CD8-positive, alpha-beta memory T cell (primary cell): ENCODE data around the gene EPB41L3. TPM values are rescaled to one million over a fixed set of nuclear protein-coding genes. Genes with fewer than 3 reads are reported as not detected.

Experiments
- CTCF ChIA-PET: fragments of 350-600 bp; sonication (Branson Sonifier 250); formaldehyde crosslinking; loops from one replicate; lab custom pipeline; 2021; ENCODE audit warnings: antibody characterized with exemption; lab: Charles Lee
- POLR2A ChIA-PET: fragments of 350-600 bp; sonication (Branson Sonifier 250); formaldehyde crosslinking; loops from one replicate; lab custom pipeline; 2021; ENCODE audit warnings: antibody characterized with exemption; lab: Charles Lee
- DNase-seq, 5 donors: peaks; one replicate each; pipeline versions ENCODE4 v3.0.0 to v3.0.0-alpha.2; 2020 to 2022; ENCODE audit warnings: mixed read lengths in 1 of 5
- H3K27ac ChIP-seq: one replicate; pipeline ENCODE4 v1.7.0; 2013; ENCODE audit warnings: low read depth, mild to moderate bottlenecking, low read length, moderate library complexity
- H3K27me3 ChIP-seq: 2 replicates; pipeline ENCODE4 v1.7.0; 2013; ENCODE audit warnings: low read length, mild to moderate bottlenecking; ENCODE audit not compliant: insufficient read depth, poor library complexity, severe bottlenecking
- H3K36me3 ChIP-seq: 2 replicates; pipeline ENCODE4 v1.7.0; 2013; ENCODE audit warnings: mild to moderate bottlenecking, low read length, moderate library complexity; ENCODE audit not compliant: insufficient read depth
- H3K4me1 ChIP-seq: 2 replicates; pipeline ENCODE4 v1.7.0; 2013; ENCODE audit warnings: mild to moderate bottlenecking, low read length, moderate library complexity; ENCODE audit not compliant: insufficient read depth
- H3K4me3 ChIP-seq: 2 replicates; pipeline ENCODE4 v1.7.0; 2013; ENCODE audit warnings: mild to moderate bottlenecking, low read length
- H3K9me3 ChIP-seq: 2 replicates; pipeline ENCODE4 v1.7.0; 2013; ENCODE audit warnings: mild to moderate bottlenecking, low read length
- H3K27ac Mint-ChIP-seq, 8 donors: one replicate each; pipeline ENCODE4 v1.8.0; 2020 to 2021; ENCODE audit warnings: mixed read lengths in 8 of 8, mild to moderate bottlenecking in 6 of 8, inconsistent platforms in 3 of 8, moderate library complexity in 3 of 8
- H3K27me3 Mint-ChIP-seq, 2 donors: one replicate each; pipeline ENCODE4 v1.8.0; 2020 to 2021; ENCODE audit warnings: mixed read lengths in 2 of 2, mild to moderate bottlenecking in 1 of 2, moderate library complexity in 1 of 2
- H3K36me3 Mint-ChIP-seq, 3 donors: one replicate each; pipeline ENCODE4 v1.8.0; 2020 to 2021; ENCODE audit warnings: mixed read lengths in 3 of 3, inconsistent platforms in 1 of 3, mild to moderate bottlenecking in 1 of 3
- H3K4me1 Mint-ChIP-seq, 3 donors: one replicate each; pipeline ENCODE4 v1.8.0; 2020 to 2021; ENCODE audit warnings: mixed read lengths in 3 of 3, inconsistent platforms in 1 of 3, mild to moderate bottlenecking in 1 of 3
- H3K4me3 Mint-ChIP-seq, 7 donors: one replicate each; pipeline ENCODE4 v1.8.0; 2020 to 2021; ENCODE audit warnings: mixed read lengths in 7 of 7, mild to moderate bottlenecking in 6 of 7, moderate library complexity in 4 of 7, inconsistent platforms in 2 of 7
- H3K9me3 Mint-ChIP-seq, 5 donors: one replicate each; pipeline ENCODE4 v1.8.0; 2020 to 2022; ENCODE audit warnings: mixed read lengths in 5 of 5, mild to moderate bottlenecking in 3 of 5, moderate library complexity in 2 of 5, inconsistent platforms in 1 of 5
- polyA plus RNA-seq: library from polyadenylated mRNA; unstranded; fragments of 300-500 nt; fragmentation: Illumina TruSeq; gene quantifications from one replicate; pipeline ENCODE4 v1.2.3, GENCODE V29; 2021
- total RNA-seq, 2 experiments: library from RNA; stranded (reverse); gene quantifications; one replicate each; pipeline ENCODE4 v1.2.3, GENCODE V29; 2021

The EPB41L3 gene
- total RNA-seq (1 to 10 TPM; 1.2 to 1.8 TPM), polyA plus RNA-seq (not detected)

- H3K27ac ChIP-seq = no peak within 1 kb of the TSS
- CTCF ChIA-PET = no interaction called here
- H3K36me3 ChIP-seq = no peaks in the 10 kb centered on the region
- POLR2A ChIA-PET = no interaction called here
- H3K4me1 ChIP-seq = no peaks in the 10 kb centered on the region
- no peak for DNase-seq
- H3K4me3 ChIP-seq = no peak within 1 kb of the TSS
- H3K27me3 Mint-ChIP-seq = peaks cover 20 to 50% of the 10 kb centered on the region in 2 donors
- peaks cover 0 to 10% (median 3%) of the 10 kb centered on the region in 3 donors for H3K4me1 Mint-ChIP-seq
- H3K9me3 ChIP-seq = no peaks in the 10 kb centered on the region
- no peak within 1 kb of the TSS for H3K27ac Mint-ChIP-seq
- H3K4me3 Mint-ChIP-seq = peak within 1 kb of the TSS in 3 of 7 donors; percentile 8 to 56 (median 20)
- no peaks in the 10 kb centered on the region for H3K36me3 Mint-ChIP-seq
- H3K9me3 Mint-ChIP-seq = peaks cover 0 to 3% (median 0%) of the 10 kb centered on the region in 5 donors
- no peaks in the 10 kb centered on the region for H3K27me3 ChIP-seq
Observed at GRCh38 chr18:5543773-5544389, at the start of gene EPB41L3. EPB41L3 (minus strand) TSS chr18:5543997; CDS start chr18:5489183, 54,814 bp downstream.

GRCh38 chr18:5588529-5588928 lies 44.7 kb upstream of the EPB41L3 start:
- Histone ChIP-seq H3K9me3 (no peaks in the 10 kb centered on the region), H3K27me3 (no peaks in the 10 kb centered on the region), H3K4me1 (no peaks in the 10 kb centered on the region), H3K36me3 (no peaks in the 10 kb centered on the region), H3K4me3 (no peak overlapping the region), H3K27ac (no peak overlapping the region)
- H3K27ac Mint-ChIP-seq = no peak overlapping the region
- H3K9me3 Mint-ChIP-seq = peaks cover 2 to 15% (median 12%) of the 10 kb centered on the region in 5 donors
- H3K4me3 Mint-ChIP-seq = no peak overlapping the region
- no peaks in the 10 kb centered on the region for H3K4me1 Mint-ChIP-seq
- no peak for DNase-seq
- CTCF ChIA-PET = no interaction called here
- H3K36me3 Mint-ChIP-seq = no peaks in the 10 kb centered on the region
- H3K27me3 Mint-ChIP-seq = peaks cover 0 to 2% of the 10 kb centered on the region in 2 donors
- POLR2A ChIA-PET = no interaction called here

GRCh38 chr18:5585653-5586052 lies 41.9 kb upstream of the EPB41L3 start:
- Histone ChIP-seq H3K4me3 (no peak overlapping the region), H3K27me3 (no peaks in the 10 kb centered on the region), H3K36me3 (no peaks in the 10 kb centered on the region), H3K27ac (no peak overlapping the region), H3K4me1 (no peaks in the 10 kb centered on the region), H3K9me3 (no peaks in the 10 kb centered on the region)
- Mint-ChIP-seq H3K9me3 (peaks cover 0 to 5% (median 2%) of the 10 kb centered on the region in 5 donors), H3K27me3 (peaks cover 0 to 2% of the 10 kb centered on the region in 2 donors), H3K4me3 (no peak overlapping the region), H3K4me1 (no peaks in the 10 kb centered on the region), H3K27ac (no peak overlapping the region), H3K36me3 (no peaks in the 10 kb centered on the region)
- no peak for DNase-seq
- CTCF ChIA-PET = no interaction called here
- POLR2A ChIA-PET = interaction anchor here (0.7 kb wide), 1 partner anchor 9 kb away, joined by 6 read pairs; no protein-coding TSS in a partner anchor

GRCh38 chr18:5584746-5585417 lies 41.1 kb upstream of the EPB41L3 start:
- no peaks in the 10 kb centered on the region for H3K4me1 Mint-ChIP-seq
- no peaks in the 10 kb centered on the region for H3K4me1 ChIP-seq
- no peaks in the 10 kb centered on the region for H3K27me3 ChIP-seq
- no peak for DNase-seq
- H3K27ac ChIP-seq = no peak overlapping the region
- H3K36me3 Mint-ChIP-seq = no peaks in the 10 kb centered on the region
- no peak overlapping the region for H3K4me3 Mint-ChIP-seq
- H3K9me3 ChIP-seq = no peaks in the 10 kb centered on the region
- POLR2A ChIA-PET = no interaction called here
- peaks cover 0 to 4% (median 0%) of the 10 kb centered on the region in 5 donors for H3K9me3 Mint-ChIP-seq
- CTCF ChIA-PET = no interaction called here
- no peaks in the 10 kb centered on the region for H3K36me3 ChIP-seq
- H3K27me3 Mint-ChIP-seq = peaks cover 0 to 2% of the 10 kb centered on the region in 2 donors
- no peak overlapping the region for H3K4me3 ChIP-seq
- no peak overlapping the region for H3K27ac Mint-ChIP-seq

- Mint-ChIP-seq H3K27me3 (peaks cover 0 to 2% of the 10 kb centered on the region in 2 donors), H3K36me3 (no peaks in the 10 kb centered on the region), H3K27ac (no peak overlapping the region), H3K4me1 (no peaks in the 10 kb centered on the region), H3K4me3 (no peak overlapping the region), H3K9me3 (peaks cover 0 to 4% (median 0%) of the 10 kb centered on the region in 5 donors)
- POLR2A ChIA-PET = no interaction called here
- H3K36me3 ChIP-seq = no peaks in the 10 kb centered on the region
- CTCF ChIA-PET = no interaction called here
- no peaks in the 10 kb centered on the region for H3K4me1 ChIP-seq
- no peak for DNase-seq
- H3K27ac ChIP-seq = no peak overlapping the region
- no peak overlapping the region for H3K4me3 ChIP-seq
- no peaks in the 10 kb centered on the region for H3K27me3 ChIP-seq
- H3K9me3 ChIP-seq = no peaks in the 10 kb centered on the region
Observed at GRCh38 chr18:5582849-5583681, 39.3 kb upstream of the EPB41L3 start.

GRCh38 chr18:5582076-5582475 lies 38.3 kb upstream of the EPB41L3 start:
- no peak overlapping the region for H3K27ac ChIP-seq
- Mint-ChIP-seq H3K4me3 (no peak overlapping the region), H3K4me1 (no peaks in the 10 kb centered on the region), H3K27ac (no peak overlapping the region), H3K27me3 (peaks cover 0 to 2% of the 10 kb centered on the region in 2 donors), H3K9me3 (peaks cover 0 to 4% (median 0%) of the 10 kb centered on the region in 5 donors), H3K36me3 (no peaks in the 10 kb centered on the region)
- H3K27me3 ChIP-seq = no peaks in the 10 kb centered on the region
- no peak for DNase-seq
- no peaks in the 10 kb centered on the region for H3K9me3 ChIP-seq
- CTCF ChIA-PET = no interaction called here
- H3K4me1 ChIP-seq = no peaks in the 10 kb centered on the region
- no peak overlapping the region for H3K4me3 ChIP-seq
- POLR2A ChIA-PET = no interaction called here
- H3K36me3 ChIP-seq = no peaks in the 10 kb centered on the region

GRCh38 chr18:5574843-5575242 lies 31.0 kb upstream of the EPB41L3 start:
- ChIA-PET POLR2A (no interaction called here), CTCF (no interaction called here)
- Histone ChIP-seq H3K27ac (no peak overlapping the region), H3K27me3 (no peaks in the 10 kb centered on the region), H3K4me3 (no peak overlapping the region), H3K36me3 (no peaks in the 10 kb centered on the region), H3K4me1 (no peaks in the 10 kb centered on the region), H3K9me3 (no peaks in the 10 kb centered on the region)
- peaks cover 0 to 2% (median 0%) of the 10 kb centered on the region in 5 donors for H3K9me3 Mint-ChIP-seq
- no peak overlapping the region for H3K27ac Mint-ChIP-seq
- H3K36me3 Mint-ChIP-seq = no peaks in the 10 kb centered on the region
- no peak for DNase-seq
- H3K4me1 Mint-ChIP-seq = no peaks in the 10 kb centered on the region
- H3K27me3 Mint-ChIP-seq = peaks cover 5% of the 10 kb centered on the region in 2 donors
- H3K4me3 Mint-ChIP-seq = no peak overlapping the region

- ChIA-PET POLR2A (no interaction called here), CTCF (no interaction called here)
- no peak overlapping the region for H3K27ac ChIP-seq
- peaks cover 0 to 4% (median 0%) of the 10 kb centered on the region in 5 donors for H3K9me3 Mint-ChIP-seq
- no peaks in the 10 kb centered on the region for H3K36me3 ChIP-seq
- no peaks in the 10 kb centered on the region for H3K4me1 ChIP-seq
- no peaks in the 10 kb centered on the region for H3K4me1 Mint-ChIP-seq
- peaks cover 5 to 7% of the 10 kb centered on the region in 2 donors for H3K27me3 Mint-ChIP-seq
- no peak overlapping the region for H3K4me3 ChIP-seq
- no peaks in the 10 kb centered on the region for H3K27me3 ChIP-seq
- DNase-seq = no peak
- no peak overlapping the region for H3K4me3 Mint-ChIP-seq
- H3K27ac Mint-ChIP-seq = no peak overlapping the region
- H3K36me3 Mint-ChIP-seq = no peaks in the 10 kb centered on the region
- no peaks in the 10 kb centered on the region for H3K9me3 ChIP-seq
Observed at GRCh38 chr18:5571666-5572065, 27.9 kb upstream of the EPB41L3 start.
